PFSK-1 (cell line): Measurements from ENCODE around the gene KRT4.

Source experiments
- POLR2AphosphoS5 ChIP-seq: IDR thresholded peaks from 2 replicates; pipeline ENCODE4 v1.6.1; 2012; ENCODE audit warnings: low read depth, mild to moderate bottlenecking, control low read depth, low read length, moderate library complexity
- REST ChIP-seq, 2 experiments: IDR thresholded peaks; 2 replicates each; pipeline versions ENCODE4 v1.6.1 to v1.8.0; 2011 to 2012; ENCODE audit warnings: low read depth in 2 of 2, low read length in 2 of 2, control low read depth in 1 of 2, inconsistent platforms in 1 of 2, mild to moderate bottlenecking in 1 of 2, moderate library complexity in 1 of 2; ENCODE audit not compliant: insufficient read depth in 1 of 2
- SIN3A ChIP-seq: IDR thresholded peaks from 2 replicates; pipeline ENCODE4 v1.6.1; 2012; ENCODE audit warnings: mild to moderate bottlenecking, low read length, moderate library complexity, borderline replicate concordance; ENCODE audit not compliant: insufficient read depth
- TAF1 ChIP-seq: IDR thresholded peaks from 2 replicates; pipeline ENCODE4 v1.6.1; 2012; ENCODE audit warnings: low read length, control low read depth, borderline replicate concordance; ENCODE audit not compliant: insufficient read depth

- TF ChIP-seq POLR2AphosphoS5 (no peak), SIN3A (no peak), REST (IDR thresholded peaks at IDR 0.05; ENCODE audit: insufficient read depth in 1 of 2, low read depth in 2 of 2, low read length in 2 of 2) (no peak), TAF1 (no peak)
Measured at GRCh38 chr12:52779914-52780313, 34.0 kb downstream of the KRT4 start.
